ENCODE measurements around the gene MAP2K2.

Gene MAP2K2

GRCh38 chr19:4059891-4060620 is 63.9 kb downstream of the MAP2K2 start:
- no peak for DNase-seq

- no peak for DNase-seq
These were observed 64.5 kb downstream of the MAP2K2 start for GRCh38 chr19:4059453-4059871.

- no peak for DNase-seq
These were observed 65.0 kb downstream of the MAP2K2 start for GRCh38 chr19:4058693-4059452.

- DNase-seq: peak; percentile 72 to 79
These were observed 65.8 kb downstream of the MAP2K2 start for GRCh38 chr19:4057931-4058692.

- DNase-seq: no peak
These were observed 68.7 kb downstream of the MAP2K2 start for GRCh38 chr19:4055209-4055552.

- no peak for DNase-seq
These were observed 69.3 kb downstream of the MAP2K2 start for GRCh38 chr19:4054441-4055208.

- no peak for DNase-seq
These were observed 70.2 kb downstream of the MAP2K2 start for GRCh38 chr19:4053423-4054324.

GRCh38 chr19:4052993-4053422 is 70.9 kb downstream of the MAP2K2 start:
- DNase-seq: no peak

GRCh38 chr19:4052114-4052992 is 71.6 kb downstream of the MAP2K2 start:
- DNase-seq: peak in 1 of 2 experiments; percentile 25

GRCh38 chr19:4051175-4052101 is 72.5 kb downstream of the MAP2K2 start:
- no peak for DNase-seq

- DNase-seq: no peak
These were observed 74.5 kb downstream of the MAP2K2 start for GRCh38 chr19:4049432-4049831.

GRCh38 chr19:4046946-4047683 is 76.8 kb downstream of the MAP2K2 start:
- DNase-seq: no peak

GRCh38 chr19:4046362-4046691 is 77.6 kb downstream of the MAP2K2 start:
- DNase-seq: no peak

GRCh38 chr19:4045597-4046361 is 78.1 kb downstream of the MAP2K2 start:
- DNase-seq: no peak

GRCh38 chr19:4044990-4045465 is 78.9 kb downstream of the MAP2K2 start:
- DNase-seq: no peak

GRCh38 chr19:4043966-4044715 is 79.8 kb downstream of the MAP2K2 start:
- DNase-seq: no peak

- no peak for DNase-seq
These were observed 80.5 kb downstream of the MAP2K2 start for GRCh38 chr19:4043401-4043800.

Measured in SW 1271 (cell line).